ENCODE data around the gene RAB20.

RAB20 gene

DNA sequence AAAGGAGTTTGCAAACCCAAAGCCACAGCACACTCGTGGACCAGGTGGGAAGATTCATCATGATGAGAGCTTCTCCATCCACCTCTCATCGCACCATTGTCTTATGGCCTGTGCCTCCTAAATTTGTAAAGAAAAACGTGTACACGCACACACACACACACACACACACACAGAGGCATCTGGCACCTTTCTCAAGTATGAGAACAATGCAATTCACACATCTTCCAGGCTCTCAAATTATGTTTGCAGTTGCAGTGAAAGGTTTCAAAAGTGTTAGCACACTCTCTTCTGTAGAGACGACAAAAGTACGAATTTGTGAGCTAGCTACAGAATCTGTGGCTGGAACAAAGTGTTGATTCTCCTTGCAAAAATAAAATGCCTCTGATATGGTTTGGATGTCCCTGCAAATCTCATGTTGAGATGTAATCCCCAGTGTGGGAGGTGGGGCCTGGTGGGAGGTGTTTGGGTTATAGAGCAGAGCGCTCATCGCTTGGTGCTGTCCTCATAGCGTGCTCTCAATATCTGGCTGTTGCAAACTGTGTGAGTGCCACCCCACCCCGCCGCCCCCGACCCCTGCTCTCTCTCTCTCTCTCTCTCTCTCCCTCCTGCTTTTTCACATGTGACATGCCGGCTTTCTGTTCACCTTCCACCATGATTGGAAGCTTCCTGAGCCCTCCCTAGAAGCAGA, 21.8 kb upstream of the RAB20 start:
- no peak for TF ChIP-seq ELF4 (IDR thresholded peaks at IDR 0.05)
- TF ChIP-seq, protein P1, sequence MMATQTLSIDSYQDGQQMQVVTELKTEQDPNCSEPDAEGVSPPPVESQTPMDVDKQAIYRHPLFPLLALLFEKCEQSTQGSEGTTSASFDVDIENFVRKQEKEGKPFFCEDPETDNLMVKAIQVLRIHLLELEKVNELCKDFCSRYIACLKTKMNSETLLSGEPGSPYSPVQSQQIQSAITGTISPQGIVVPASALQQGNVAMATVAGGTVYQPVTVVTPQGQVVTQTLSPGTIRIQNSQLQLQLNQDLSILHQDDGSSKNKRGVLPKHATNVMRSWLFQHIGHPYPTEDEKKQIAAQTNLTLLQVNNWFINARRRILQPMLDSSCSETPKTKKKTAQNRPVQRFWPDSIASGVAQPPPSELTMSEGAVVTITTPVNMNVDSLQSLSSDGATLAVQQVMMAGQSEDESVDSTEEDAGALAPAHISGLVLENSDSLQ (IDR thresholded peaks at IDR 0.05) = no peak
- no peak for TF ChIP-seq FOXK2 (IDR thresholded peaks at IDR 0.05)
- no peak for TF ChIP-seq LEF1 (IDR thresholded peaks at IDR 0.05; ENCODE audit: borderline replicate concordance)
- TF ChIP-seq CTBP1 (IDR thresholded peaks at IDR 0.05; ENCODE audit: borderline replicate concordance) = no peak
- TF ChIP-seq NFRKB (IDR thresholded peaks at IDR 0.05) = no peak
- DNase-seq (ENCODE audit: extremely low spot score) = no peak
- ChIA-PET CTCF (no interaction called here), POLR2A (no interaction called here)

DNA sequence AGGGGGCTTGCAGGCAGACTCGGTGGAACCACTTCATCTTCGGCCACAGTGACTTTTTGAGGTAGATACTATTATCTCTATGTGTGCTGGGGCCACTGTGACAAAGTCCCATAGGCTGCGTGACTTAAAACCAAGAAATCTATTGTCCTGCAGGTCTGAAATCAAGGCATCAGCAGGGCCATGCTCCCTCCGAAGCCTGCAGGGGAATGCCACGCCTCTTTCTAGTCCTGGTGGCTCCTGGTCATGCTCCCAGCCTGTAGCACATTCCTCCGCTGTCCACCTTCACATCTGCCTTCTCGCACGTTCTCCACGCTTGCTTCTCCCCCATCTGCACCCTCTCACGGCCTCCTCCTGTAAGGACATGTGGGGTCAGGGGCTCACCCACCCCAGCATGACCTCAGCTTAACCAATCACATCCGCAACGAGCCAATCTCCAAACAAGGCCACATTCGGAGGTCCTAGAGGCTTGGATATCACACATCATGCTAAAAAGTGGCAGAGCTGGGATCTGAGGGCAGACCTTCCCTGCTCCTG, 21.0 kb upstream of the RAB20 start:
- ChIA-PET POLR2A (no interaction called here), CTCF (no interaction called here)
- DNase-seq (ENCODE audit: extremely low spot score) = no peak
- no peak for TF ChIP-seq FOXA1 (IDR thresholded peaks at IDR 0.05)
- TF ChIP-seq BHLHE40 (IDR thresholded peaks at IDR 0.05; ENCODE audit: borderline replicate concordance) = no peak
- no peak for TF ChIP-seq ZNF384 (IDR thresholded peaks at IDR 0.05)
- no peak for TF ChIP-seq TARDBP (IDR thresholded peaks at IDR 0.05)
- TF ChIP-seq FOXK2 (IDR thresholded peaks at IDR 0.05) = no peak
- TF ChIP-seq HDGF (IDR thresholded peaks at IDR 0.05; ENCODE audit: borderline replicate concordance) = no peak
- TF ChIP-seq CTBP1 (IDR thresholded peaks at IDR 0.05; ENCODE audit: borderline replicate concordance) = no peak
- no peak for TF ChIP-seq ELF4 (IDR thresholded peaks at IDR 0.05)
- no peak for TF ChIP-seq L3MBTL2 (conservative IDR thresholded peaks at IDR 0.05)
- no peak for TF ChIP-seq ARNT (IDR thresholded peaks at IDR 0.05)
- TF ChIP-seq, protein P1 (IDR thresholded peaks at IDR 0.05) = no peak
- no peak for TF ChIP-seq NFRKB (IDR thresholded peaks at IDR 0.05)
- TF ChIP-seq SUZ12 (IDR thresholded peaks at IDR 0.05) = no peak
- TF ChIP-seq FOXM1 (IDR thresholded peaks at IDR 0.05; ENCODE audit: borderline replicate concordance) = no peak
- TF ChIP-seq SP1 (IDR thresholded peaks at IDR 0.05) = no peak
- TF ChIP-seq LEF1 (IDR thresholded peaks at IDR 0.05; ENCODE audit: borderline replicate concordance) = no peak

GRCh38 chr13:110581506-110582185, 20.1 kb upstream of the RAB20 start:
- no peak for DNase-seq (ENCODE audit: extremely low spot score)
- ChIA-PET CTCF (no interaction called here), POLR2A (no interaction called here)
- TF ChIP-seq FOXK2 (IDR thresholded peaks at IDR 0.05) = no peak
- no peak for TF ChIP-seq ZNF384 (IDR thresholded peaks at IDR 0.05)
- TF ChIP-seq SP1 (IDR thresholded peaks at IDR 0.05) = no peak
- TF ChIP-seq ELF4 (IDR thresholded peaks at IDR 0.05) = no peak
- TF ChIP-seq FOXM1 (IDR thresholded peaks at IDR 0.05; ENCODE audit: borderline replicate concordance) = no peak
- TF ChIP-seq NFRKB (IDR thresholded peaks at IDR 0.05) = no peak
- no peak for TF ChIP-seq CTBP1 (IDR thresholded peaks at IDR 0.05; ENCODE audit: borderline replicate concordance)
- no peak for TF ChIP-seq FOXA1 (IDR thresholded peaks at IDR 0.05)
- TF ChIP-seq, protein P1 (IDR thresholded peaks at IDR 0.05) = no peak
- TF ChIP-seq ARNT (IDR thresholded peaks at IDR 0.05) = no peak
- no peak for TF ChIP-seq HDGF (IDR thresholded peaks at IDR 0.05; ENCODE audit: borderline replicate concordance)

GRCh38 chr13:110580800-110581199, 19.3 kb upstream of the RAB20 start:
- ChIA-PET CTCF (no interaction called here), POLR2A (no interaction called here)
- DNase-seq (ENCODE audit: extremely low spot score) = no peak
- TF ChIP-seq ZNF384 (IDR thresholded peaks at IDR 0.05) = no peak
- no peak for TF ChIP-seq NFRKB (IDR thresholded peaks at IDR 0.05)
- no peak for TF ChIP-seq HDGF (IDR thresholded peaks at IDR 0.05; ENCODE audit: borderline replicate concordance)
- TF ChIP-seq SUZ12 (IDR thresholded peaks at IDR 0.05) = no peak
- TF ChIP-seq BHLHE40 (IDR thresholded peaks at IDR 0.05; ENCODE audit: borderline replicate concordance) = no peak
- TF ChIP-seq CTBP1 (IDR thresholded peaks at IDR 0.05; ENCODE audit: borderline replicate concordance) = no peak
- TF ChIP-seq SP1 (IDR thresholded peaks at IDR 0.05) = no peak
- no peak for TF ChIP-seq TARDBP (IDR thresholded peaks at IDR 0.05)
- no peak for TF ChIP-seq FOXM1 (IDR thresholded peaks at IDR 0.05; ENCODE audit: borderline replicate concordance)
- TF ChIP-seq, protein P1 (IDR thresholded peaks at IDR 0.05) = no peak
- TF ChIP-seq LEF1 (IDR thresholded peaks at IDR 0.05; ENCODE audit: borderline replicate concordance) = no peak
- no peak for TF ChIP-seq FOXK2 (IDR thresholded peaks at IDR 0.05)

DNA sequence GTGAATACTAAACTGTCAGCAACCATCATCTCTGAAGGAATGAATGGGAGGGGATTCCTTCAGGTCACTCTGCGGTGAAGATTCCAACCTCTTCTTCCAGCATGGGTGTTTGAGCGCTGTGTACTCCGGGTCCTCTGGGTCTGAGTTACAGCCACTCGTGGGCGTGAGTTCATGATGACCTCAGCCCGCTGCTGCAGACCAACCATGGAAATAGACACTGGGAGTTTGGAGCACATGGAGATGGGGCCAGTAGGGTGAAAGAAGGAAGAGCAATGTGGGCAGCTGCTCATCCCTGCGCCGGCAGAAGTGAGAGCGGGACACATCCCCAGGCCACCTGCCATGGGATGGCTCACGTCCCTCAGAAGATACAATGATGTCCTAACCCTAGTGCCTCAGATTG, 16.8 kb upstream of the RAB20 start:
- TF ChIP-seq LEF1 (IDR thresholded peaks at IDR 0.05; ENCODE audit: borderline replicate concordance) (no peak), SUZ12 (IDR thresholded peaks at IDR 0.05) (no peak), ZNF384 (IDR thresholded peaks at IDR 0.05) (no peak), SP1 (IDR thresholded peaks at IDR 0.05) (no peak), CTBP1 (IDR thresholded peaks at IDR 0.05; ENCODE audit: borderline replicate concordance) (no peak), BHLHE40 (IDR thresholded peaks at IDR 0.05; ENCODE audit: borderline replicate concordance) (no peak), HDGF (IDR thresholded peaks at IDR 0.05; ENCODE audit: borderline replicate concordance) (no peak), NFRKB (IDR thresholded peaks at IDR 0.05) (no peak), FOXA1 (IDR thresholded peaks at IDR 0.05) (no peak), FOXK2 (IDR thresholded peaks at IDR 0.05) (no peak)
- TF ChIP-seq, protein P1 (IDR thresholded peaks at IDR 0.05) = no peak
- POLR2A ChIA-PET = no interaction called here
- CTCF ChIA-PET = no interaction called here
- no peak for DNase-seq (ENCODE audit: extremely low spot score)
